HG02870 (cell line): ENCODE measurements around the gene FOXRED1.
"Not testable (repeated sequence)": the region's sequence is repeated elsewhere in the genome, so short reads cannot be mapped to it uniquely, and the experiment has no call there.

Source experiments
- ATAC-seq: cut with Tn5 transposase; IDR thresholded peaks from one replicate; pipeline ENCODE4 v1.9.1; 2021; ENCODE audit warnings: mild to moderate bottlenecking, moderate library complexity; ENCODE audit not compliant: unreplicated experiment

FOXRED1 gene

DNA sequence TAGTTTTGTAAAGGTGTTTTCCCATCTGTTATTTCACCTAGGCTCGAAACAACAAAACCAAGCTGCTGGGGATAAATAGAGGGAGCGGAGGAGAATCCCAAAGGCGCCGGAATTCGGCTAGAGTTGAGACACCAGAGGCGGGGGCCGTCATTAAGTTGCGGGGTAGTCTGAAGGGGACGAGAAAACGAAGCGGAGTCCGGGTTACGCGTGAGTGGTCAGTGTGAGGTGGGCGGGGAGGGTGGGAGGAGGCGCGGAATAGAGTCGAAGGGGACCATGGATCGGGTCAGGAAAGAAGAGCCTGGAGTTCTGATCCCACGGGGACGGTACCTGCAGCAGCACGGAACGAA, 620 bp upstream of the FOXRED1 start:
- peak; percentile 6 for ATAC-seq

GRCh38 chr11:126277322-126277721, 8.4 kb downstream of the FOXRED1 start:
- ATAC-seq, result no peak

DNA sequence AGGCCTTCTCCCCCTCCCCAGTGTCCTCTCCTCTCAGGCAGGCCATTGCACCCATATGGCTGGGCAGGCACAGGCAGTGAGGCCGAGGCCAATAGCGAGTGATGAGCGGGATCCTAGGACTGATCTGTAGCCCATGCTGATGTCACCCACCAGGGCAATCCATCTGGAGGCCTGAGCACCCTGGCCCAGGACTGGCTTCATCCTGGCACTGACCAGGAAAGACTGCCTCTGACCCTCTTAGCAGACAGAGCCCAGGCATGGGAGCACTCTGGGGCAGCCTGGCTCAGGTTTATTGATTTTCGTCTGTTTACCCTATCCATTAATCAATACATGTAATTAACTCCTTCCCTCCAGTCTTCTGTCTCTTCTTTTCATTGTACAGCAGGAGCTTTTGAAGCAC, 8.8 kb downstream of the FOXRED1 start:
- no peak for ATAC-seq

DNA sequence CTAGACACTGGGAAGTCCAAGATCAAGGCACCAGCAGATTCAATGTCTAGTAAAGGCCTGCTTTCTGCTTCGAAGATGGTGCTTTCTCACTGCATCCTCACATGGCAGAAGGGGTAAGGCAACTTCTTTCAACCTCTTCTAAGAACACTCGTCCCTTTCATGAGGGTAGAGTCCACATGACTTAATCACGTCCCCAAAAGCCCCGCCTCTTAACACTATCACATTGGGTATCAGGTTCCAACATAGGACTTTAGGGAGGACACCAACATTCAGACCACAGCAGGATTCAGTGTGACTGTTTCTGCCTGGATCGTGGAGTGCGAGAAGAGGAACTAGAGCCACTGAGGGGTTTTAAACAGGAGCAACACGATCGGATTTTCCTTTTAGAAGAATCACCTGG, 10.2 kb downstream of the FOXRED1 start:
- no peak for ATAC-seq

DNA sequence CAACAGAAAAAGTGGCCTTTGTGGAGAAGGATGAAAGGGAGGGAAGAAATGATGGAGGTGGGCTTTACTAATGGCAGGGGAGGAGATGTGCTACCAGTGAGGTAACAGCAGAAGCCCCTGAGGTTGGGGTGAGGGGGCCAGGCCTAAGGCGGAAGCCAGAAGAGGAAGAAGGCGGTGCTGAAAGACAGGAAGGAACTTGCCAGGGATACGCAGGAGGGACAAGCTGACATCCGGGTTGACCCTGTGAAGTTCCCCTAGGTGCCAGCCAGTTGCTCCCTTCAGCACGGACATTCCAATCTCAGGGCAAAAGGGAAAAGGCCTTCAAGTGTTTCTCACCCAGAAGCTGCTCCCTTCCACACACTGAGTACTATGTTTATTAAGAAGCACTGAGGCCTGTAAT, 11.6 kb downstream of the FOXRED1 start:
- no peak for ATAC-seq

- no peak for ATAC-seq
Measured at GRCh38 chr11:126281245-126281644, 12.3 kb downstream of the FOXRED1 start.

GRCh38 chr11:126281666-126282175, 12.8 kb downstream of the FOXRED1 start:
- no peak for ATAC-seq

- ATAC-seq, result no peak
Measured at GRCh38 chr11:126282361-126282735, 13.4 kb downstream of the FOXRED1 start.

DNA sequence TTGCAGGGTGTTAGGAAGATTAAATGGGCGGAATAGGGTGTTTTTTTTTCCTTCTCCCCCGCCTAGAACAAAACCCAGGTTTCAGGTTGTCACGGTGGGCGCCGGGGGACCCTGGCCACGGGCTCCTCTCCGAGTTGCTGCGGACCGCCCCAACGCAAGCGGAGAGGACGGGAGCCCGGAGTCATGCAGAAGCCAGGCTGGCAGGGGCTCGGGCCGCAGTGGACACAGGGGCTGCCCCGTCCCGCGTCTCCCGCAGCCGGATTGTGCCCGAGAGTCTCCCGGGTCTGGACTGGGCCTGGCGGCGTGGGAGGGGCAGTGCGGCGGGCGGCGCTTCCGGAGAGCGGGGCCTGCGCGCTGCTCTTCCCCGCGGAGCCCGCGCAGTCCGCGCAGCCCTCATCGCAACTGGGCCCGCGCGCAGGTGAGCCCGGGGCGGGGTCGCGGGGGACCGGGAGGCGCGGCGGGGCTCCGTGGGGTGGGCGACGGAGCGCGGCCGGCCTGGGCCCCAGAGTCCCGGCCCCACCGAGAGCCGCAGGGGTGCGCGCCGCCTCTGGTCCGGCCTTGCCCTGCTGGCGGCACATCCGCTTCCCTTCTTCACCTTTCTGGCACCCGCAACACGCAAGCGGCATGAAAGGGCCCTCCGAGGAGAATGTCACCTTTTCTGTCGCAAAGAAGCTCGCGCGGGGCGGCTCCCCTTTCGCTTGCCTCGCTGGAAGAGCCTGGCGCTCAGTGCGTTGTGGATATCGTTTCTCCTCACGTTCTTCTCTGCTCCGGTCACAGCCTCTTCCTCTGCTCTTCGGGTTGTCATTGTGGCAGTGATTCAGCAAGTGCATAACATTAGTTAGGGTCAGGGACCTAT, 14.0 kb downstream of the FOXRED1 start, which contains the start of gene TIRAP:
Gene TIRAP (plus strand): TSS at position 358 of the 856 bp plus-strand sequence. CDS start 7,802 bp downstream, outside the sequence.
- ATAC-seq, result peak; percentile 49

DNA sequence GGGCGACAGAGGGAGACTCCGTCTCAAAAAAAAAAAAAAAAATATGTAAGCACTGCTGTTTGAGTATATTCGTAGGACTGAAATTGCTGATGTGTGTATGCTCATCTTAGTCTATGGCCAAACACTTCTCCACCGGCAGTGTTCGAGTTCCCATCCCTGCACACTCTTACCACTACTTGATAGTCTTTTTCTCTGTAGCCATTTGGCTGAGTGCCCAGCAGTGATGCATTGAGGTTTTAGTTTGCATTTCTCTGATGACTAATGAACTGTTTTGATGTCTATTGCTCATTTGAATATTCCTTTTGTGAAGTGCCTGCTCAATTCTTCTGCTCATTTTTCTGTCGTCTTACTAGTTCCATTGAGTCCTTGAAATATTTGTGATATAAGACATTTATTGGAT, 15.9 kb downstream of the FOXRED1 start:
- ATAC-seq, result peak; percentile 48

DNA sequence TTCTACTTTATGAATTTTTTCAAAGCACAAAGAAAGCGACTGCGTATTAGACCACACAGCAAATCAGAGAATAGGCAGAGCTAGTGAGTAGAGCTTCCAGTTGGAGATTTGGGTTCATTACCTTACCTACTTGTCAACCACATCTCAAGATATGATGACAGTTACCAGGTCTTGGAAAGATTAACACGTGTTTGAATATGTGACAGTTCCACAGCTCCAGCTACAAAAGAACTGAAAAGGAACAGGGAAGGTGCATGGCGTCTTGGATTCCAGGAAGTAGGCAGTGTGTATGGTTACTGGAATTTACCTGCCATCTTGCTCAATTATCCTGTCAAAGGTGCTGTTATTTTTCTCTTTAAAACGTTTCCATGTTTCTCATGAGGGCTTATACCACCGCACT, 19.3 kb downstream of the FOXRED1 start:
- no peak for ATAC-seq

DNA sequence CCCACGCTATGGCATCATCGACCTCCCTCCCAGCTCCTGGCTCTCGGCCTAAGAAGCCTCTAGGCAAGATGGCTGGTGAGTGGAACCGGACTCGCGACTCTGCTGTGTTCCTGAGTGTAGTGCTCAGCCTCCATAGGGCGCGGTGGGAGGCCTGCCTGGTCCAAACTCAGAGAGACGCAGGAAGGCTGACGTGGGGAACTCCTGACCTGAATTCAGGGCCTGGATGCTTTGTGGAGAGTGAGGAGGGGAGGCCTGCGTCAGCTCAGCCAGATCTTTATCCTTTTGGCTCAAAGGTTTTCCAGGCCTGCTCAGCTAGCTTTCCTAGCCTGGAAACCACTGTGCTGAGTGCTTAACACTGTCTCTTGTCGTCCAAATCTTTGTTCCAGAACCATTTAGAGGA, 21.9 kb downstream of the FOXRED1 start:
- no peak for ATAC-seq

- no peak for ATAC-seq
Measured at GRCh38 chr11:126293726-126294125, 24.8 kb downstream of the FOXRED1 start.

DNA sequence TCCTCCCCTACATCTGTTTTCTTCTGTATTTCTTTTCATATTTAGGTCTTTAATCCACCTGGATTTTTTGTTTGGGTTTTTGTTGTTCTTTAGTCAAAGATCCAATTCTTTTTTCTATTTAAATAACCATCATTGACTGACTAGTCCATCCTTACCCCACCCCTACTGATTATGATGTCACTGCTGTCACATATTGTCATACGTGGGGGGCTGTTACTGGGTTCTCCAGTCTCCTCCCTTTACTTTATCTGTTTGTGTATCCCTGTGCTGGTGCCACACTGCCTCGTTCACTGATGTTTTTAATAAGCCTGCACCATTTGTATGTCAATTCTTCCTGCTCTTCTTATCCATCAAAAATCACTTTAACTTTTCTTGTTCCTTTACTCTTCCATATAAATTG, 28.1 kb downstream of the FOXRED1 start:
- ATAC-seq, result no peak

DNA sequence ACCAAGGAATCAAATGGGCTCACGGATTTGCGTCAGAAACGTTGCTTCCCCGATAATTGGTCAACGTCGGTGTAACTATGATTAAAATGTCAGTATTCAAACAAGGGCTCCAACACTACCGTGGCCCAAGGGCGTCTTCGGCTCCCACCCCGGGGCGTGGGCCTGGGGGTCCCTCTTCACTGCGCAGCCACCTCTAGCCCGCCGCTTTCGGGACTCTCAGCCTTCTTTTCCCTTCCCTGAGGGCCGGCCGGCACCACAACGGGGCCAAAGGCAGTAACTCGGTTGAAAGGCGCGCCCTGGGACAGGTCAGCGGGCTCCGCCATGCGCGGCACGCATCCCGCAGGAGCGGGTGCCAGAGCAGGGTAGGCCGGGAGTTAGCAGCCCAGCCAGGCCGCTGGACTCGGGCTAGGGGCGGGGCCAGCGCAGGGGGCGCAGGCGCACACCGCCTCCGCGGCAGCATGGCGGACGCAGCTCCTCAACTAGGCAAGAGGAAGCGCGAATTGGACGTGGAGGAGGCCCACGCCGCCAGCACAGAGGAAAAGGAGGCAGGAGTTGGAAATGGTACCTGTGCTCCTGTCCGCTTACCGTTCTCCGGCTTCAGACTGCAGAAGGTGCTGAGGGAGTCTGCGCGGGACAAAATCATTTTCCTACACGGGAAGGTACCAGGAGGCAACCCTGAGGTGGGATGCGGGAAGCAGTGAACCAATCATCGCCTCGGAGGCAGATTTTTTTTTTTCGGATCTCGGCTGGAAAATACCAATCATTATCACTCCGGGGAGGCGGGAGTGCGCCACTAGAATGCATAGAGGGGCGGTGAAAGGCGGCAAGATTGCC, 34.9 kb downstream of the FOXRED1 start, which contains the start of gene DCPS:
Gene DCPS (plus strand): TSS at position 438 of the 834 bp plus-strand sequence. CDS start 21 bp downstream, at position 459.
- ATAC-seq, result peak; percentile 68

DNA sequence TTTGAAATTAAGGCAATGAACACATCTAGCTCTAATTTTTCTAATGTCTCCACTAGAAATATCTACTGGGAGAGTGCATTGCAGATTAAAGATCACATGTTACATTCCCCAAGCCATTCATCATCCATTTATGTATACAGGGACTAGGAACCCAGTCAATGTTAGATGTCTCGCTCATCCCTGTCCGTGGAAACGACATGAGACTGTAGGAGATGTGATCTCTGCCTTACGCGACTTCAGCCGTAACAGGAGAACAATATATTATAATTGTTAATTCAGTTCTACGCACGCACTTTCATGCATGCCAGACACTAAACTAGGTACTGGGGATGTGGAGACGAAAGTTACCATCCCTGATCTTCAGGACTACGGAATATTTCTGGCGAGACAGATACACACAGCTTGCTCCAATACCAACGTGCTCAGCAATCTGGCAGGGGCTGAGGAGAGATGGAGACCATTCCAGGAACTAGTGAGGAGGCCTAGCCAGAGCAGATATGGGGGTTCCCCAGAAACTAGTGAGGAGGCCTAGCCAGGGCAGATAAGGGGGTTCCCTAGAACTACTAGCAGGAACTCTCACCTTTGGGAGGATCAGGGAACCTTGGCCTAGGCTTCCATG, 35.6 kb downstream of the FOXRED1 start:
- peak; percentile 41 for ATAC-seq

- ATAC-seq, result peak; percentile 60
Measured at GRCh38 chr11:126305699-126306098, 36.7 kb downstream of the FOXRED1 start.

DNA sequence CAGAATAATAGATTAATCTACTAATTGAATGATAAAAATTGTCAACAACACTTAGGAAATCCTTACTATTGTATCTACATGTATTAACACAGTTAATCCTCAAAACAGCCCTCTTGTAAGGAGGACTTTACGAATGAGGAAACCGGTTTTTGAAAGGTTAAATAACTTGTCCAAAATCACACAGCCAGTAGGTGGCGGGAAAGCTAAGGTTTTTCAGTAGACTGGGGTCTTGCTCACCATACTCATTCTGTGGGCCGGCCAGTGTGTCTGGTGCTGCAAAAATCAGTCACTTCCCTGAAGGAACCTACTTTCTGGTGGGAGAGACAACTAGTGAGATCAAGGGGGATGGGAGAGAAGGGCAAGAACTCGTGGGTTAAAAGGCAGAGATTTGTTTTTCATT, 38.8 kb downstream of the FOXRED1 start:
- no peak for ATAC-seq

GRCh38 chr11:126308271-126308671, 39.3 kb downstream of the FOXRED1 start:
- no peak for ATAC-seq

DNA sequence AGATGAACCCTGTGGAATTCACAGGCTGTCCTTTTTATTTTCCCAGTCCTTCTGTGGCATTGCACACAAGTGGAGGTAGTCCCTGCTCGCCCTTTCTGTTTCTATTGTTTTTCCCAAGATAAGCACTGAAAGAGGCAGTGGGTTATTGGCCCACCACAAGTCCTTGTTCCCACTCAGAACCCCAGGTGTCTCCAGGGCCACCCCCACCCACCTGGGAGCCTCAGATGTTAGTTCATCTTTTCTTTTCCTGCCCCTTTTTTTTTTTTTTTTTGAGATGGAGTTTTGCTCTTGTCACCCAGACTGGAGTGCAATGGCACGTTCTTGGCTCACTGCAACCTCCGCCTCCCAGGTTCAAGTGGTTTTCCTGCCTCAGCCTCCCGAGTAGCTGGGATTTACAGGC, 39.8 kb downstream of the FOXRED1 start:
- not testable (repeated sequence) for ATAC-seq
